ENCODE data around the gene CMC1.
A peak's percentile ranks its signal among the peaks of the same experiment; 100 is the strongest.

CMC1 gene

GRCh38 chr3:28308196-28308595 lies 66.8 kb downstream of the CMC1 start:
- no peak for DNase-seq

- DNase-seq = no peak
These were observed 74.3 kb downstream of the CMC1 start for GRCh38 chr3:28315711-28316110.

GRCh38 chr3:28316226-28316625 lies 74.8 kb downstream of the CMC1 start:
- DNase-seq = no peak

GRCh38 chr3:28317438-28318022 lies 76.1 kb downstream of the CMC1 start:
- peak; percentile 35 for DNase-seq

- DNase-seq = no peak
These were observed 79.6 kb downstream of the CMC1 start for GRCh38 chr3:28320981-28321380.

GRCh38 chr3:28322464-28322863 lies 81.0 kb downstream of the CMC1 start:
- DNase-seq = peak; percentile 54

- DNase-seq = peak; percentile 17
These were observed 85.1 kb downstream of the CMC1 start for GRCh38 chr3:28326458-28326926.

- peak; percentile 16 for DNase-seq
These were observed 87.1 kb downstream of the CMC1 start for GRCh38 chr3:28328188-28329151.

- DNase-seq = no peak
These were observed 93.1 kb downstream of the CMC1 start for GRCh38 chr3:28334552-28334951.

- DNase-seq = no peak
These were observed 93.8 kb downstream of the CMC1 start for GRCh38 chr3:28335246-28335645.

- no peak for DNase-seq
These were observed 95.8 kb downstream of the CMC1 start for GRCh38 chr3:28337230-28337629.

- DNase-seq = no peak
These were observed 101.7 kb downstream of the CMC1 start for GRCh38 chr3:28343144-28343543.

- DNase-seq = no peak
These were observed 104.3 kb downstream of the CMC1 start for GRCh38 chr3:28345690-28346089.

- DNase-seq = peak; percentile 50
These were observed 106.2 kb downstream of the CMC1 start for GRCh38 chr3:28347374-28348264.

GRCh38 chr3:28348265-28348628 lies 106.8 kb downstream of the CMC1 start:
- DNase-seq = no peak

GRCh38 chr3:28348629-28349468 lies 107.4 kb downstream of the CMC1 start, which contains the start of the genes AZI2 and ZCWPW2:
AZI2 (minus strand) TSS chr3:28348824; CDS start chr3:28340617, 8,207 bp downstream.
ZCWPW2 (plus strand) TSS chr3:28348721; CDS start chr3:28413069, 64,348 bp downstream.
- peak; percentile 96 for DNase-seq

GRCh38 chr3:28349469-28350000 lies 108.1 kb downstream of the CMC1 start:
- no peak for DNase-seq
